ENCODE data around the gene VCL.

The VCL gene

DNA sequence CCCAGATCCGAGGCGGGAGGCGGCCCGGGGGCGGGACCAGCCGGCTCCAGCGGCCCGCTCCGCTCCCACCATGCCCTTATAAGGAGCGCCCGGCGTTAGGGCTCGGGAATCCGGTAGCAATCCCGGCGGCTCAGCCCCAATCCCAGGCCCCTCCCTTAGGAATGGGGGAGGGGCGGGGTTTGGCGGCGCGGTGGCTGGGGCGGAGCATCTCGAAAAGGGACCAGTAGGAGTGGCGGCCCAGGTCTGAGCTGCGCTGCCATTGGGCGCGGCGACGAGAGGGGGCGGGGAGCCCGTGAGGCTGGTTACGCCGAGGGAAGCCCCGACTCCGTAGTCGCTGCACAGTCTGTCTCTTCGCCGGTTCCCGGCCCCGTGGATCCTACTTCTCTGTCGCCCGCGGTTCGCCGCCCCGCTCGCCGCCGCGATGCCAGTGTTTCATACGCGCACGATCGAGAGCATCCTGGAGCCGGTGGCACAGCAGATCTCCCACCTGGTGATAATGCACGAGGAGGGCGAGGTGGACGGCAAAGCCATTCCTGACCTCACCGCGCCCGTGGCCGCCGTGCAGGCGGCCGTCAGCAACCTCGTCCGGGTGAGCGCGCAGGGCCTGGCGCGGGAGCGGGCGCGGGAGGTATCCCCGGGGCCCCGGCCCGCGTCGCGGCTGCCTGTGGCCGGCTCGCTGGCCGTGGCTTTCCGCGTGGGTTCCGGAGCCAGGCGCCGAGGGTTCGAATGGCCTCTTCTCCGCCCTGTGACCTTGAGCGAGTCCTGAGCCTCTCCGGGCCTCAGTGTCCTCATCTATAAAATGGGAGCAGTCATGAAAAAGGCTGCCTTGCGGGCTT, at the start of gene VCL:
VCL (plus strand) TSS at position 330 of the 836 bp plus-strand sequence; CDS start at position 422, 92 bp downstream.
- H3K27ac Mint-ChIP-seq, result peak within 1 kb of the TSS; percentile 92 to 99 (median 97)
- H3K27me3 Mint-ChIP-seq (ENCODE audit: low read depth), result no peaks in the 10 kb centered on the region
- TF ChIP-seq, protein P1, sequence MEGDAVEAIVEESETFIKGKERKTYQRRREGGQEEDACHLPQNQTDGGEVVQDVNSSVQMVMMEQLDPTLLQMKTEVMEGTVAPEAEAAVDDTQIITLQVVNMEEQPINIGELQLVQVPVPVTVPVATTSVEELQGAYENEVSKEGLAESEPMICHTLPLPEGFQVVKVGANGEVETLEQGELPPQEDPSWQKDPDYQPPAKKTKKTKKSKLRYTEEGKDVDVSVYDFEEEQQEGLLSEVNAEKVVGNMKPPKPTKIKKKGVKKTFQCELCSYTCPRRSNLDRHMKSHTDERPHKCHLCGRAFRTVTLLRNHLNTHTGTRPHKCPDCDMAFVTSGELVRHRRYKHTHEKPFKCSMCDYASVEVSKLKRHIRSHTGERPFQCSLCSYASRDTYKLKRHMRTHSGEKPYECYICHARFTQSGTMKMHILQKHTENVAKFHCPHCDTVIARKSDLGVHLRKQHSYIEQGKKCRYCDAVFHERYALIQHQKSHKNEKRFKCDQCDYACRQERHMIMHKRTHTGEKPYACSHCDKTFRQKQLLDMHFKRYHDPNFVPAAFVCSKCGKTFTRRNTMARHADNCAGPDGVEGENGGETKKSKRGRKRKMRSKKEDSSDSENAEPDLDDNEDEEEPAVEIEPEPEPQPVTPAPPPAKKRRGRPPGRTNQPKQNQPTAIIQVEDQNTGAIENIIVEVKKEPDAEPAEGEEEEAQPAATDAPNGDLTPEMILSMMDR (IDR thresholded peaks at IDR 0.05; ENCODE audit: unreplicated experiment in 3 of 3), result no peak
- H3K9me3 Mint-ChIP-seq, result no peaks in the 10 kb centered on the region
- H3K4me1 Mint-ChIP-seq, result peaks cover 33% of the 10 kb centered on the region
- peaks cover 10% of the 10 kb centered on the region for H3K36me3 Mint-ChIP-seq (ENCODE audit: low read depth)
- H3K4me3 Mint-ChIP-seq, result peak within 1 kb of the TSS; percentile 98 to 100 (median 99)

DNA sequence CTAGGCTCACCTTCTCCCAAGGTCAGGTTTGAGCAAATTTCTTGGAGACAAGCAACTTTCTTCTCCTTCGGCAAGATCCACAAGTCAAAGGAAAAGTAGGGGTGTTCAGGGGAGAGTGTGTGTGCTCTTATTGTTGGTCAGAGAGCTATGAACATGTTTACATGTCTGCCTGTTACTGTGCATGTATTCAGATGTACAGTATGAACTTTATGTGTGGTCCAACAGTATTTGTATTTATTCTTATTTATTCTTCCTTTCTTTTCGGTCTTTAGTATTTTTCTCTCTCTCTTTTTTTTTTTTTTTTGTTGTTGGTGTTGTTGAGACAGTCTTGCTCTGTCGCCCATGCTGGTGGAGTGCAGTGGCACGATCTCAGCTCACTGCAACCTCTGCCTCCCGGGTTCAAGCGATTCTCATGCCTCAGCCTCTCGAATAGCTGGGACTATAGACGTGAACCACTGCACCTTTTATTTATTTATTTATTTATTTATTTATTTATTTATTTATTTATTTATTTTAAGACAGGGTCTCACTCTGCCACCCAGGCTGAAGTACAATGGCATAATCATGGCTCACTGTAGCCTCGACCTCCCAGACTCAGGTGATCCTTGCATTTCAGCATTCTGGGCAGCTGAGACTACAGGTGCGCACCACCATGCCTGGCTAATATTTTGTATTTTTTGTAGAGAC, 48.8 kb upstream of the VCL start:
- H3K27me3 Mint-ChIP-seq (ENCODE audit: low read depth), result peaks cover 5% of the 10 kb centered on the region
- H3K27ac Mint-ChIP-seq, result no peak overlapping the region
- no peak overlapping the region for H3K4me3 Mint-ChIP-seq
- peaks cover 13% of the 10 kb centered on the region for H3K4me1 Mint-ChIP-seq
- TF ChIP-seq, protein P1 (IDR thresholded peaks at IDR 0.05; ENCODE audit: unreplicated experiment in 3 of 3), result no peak
- H3K36me3 Mint-ChIP-seq (ENCODE audit: low read depth), result no peaks in the 10 kb centered on the region
- H3K9me3 Mint-ChIP-seq, result no peaks in the 10 kb centered on the region

DNA sequence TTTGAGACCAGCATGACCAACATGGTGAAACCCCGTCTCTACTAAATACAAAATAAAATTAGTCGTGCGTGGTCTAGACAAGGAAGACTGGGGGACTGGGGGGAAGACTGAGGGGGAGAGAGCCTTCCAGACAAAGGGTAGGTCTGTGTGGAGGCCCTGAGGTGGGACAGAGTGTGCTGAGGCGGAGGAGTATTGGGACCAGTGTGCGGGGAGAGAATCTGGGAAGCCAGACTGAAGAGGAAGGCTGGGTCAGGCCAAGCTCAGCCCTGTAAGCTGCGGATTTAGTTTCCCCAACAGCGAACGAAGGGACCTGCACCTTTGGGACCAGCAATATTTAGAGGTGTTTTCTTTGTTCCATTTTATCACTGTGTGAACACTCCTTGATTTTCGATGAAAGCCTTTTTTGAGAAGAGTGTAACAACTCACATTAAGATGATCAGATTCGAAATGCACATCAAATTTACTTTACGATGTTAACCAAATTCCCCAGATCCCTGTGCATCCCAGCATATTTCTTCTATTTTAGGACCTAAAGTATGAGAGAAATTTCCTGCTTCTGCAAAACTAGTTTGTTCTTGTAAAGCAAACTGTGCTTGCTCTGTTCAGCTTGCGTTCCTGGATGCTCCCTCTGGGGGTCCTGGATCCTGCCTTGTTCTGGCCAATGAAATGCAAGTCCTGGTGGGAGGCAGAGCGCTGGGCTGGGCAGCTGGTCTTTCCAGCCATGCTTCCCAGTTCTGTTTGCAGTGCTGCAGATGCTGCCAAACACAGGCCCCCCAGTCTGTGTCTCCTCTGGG, 47.6 kb upstream of the VCL start:
- peak overlapping the region; percentile 83 to 88 (median 84) for H3K27ac Mint-ChIP-seq
- peaks cover 13% of the 10 kb centered on the region for H3K4me1 Mint-ChIP-seq
- no peak overlapping the region for H3K4me3 Mint-ChIP-seq
- H3K9me3 Mint-ChIP-seq, result no peaks in the 10 kb centered on the region
- TF ChIP-seq, protein P1 (IDR thresholded peaks at IDR 0.05; ENCODE audit: unreplicated experiment in 3 of 3), result peak in 1 of 3 experiments; percentile 8
- no peaks in the 10 kb centered on the region for H3K36me3 Mint-ChIP-seq (ENCODE audit: low read depth)
- H3K27me3 Mint-ChIP-seq (ENCODE audit: low read depth), result peaks cover 5% of the 10 kb centered on the region

DNA sequence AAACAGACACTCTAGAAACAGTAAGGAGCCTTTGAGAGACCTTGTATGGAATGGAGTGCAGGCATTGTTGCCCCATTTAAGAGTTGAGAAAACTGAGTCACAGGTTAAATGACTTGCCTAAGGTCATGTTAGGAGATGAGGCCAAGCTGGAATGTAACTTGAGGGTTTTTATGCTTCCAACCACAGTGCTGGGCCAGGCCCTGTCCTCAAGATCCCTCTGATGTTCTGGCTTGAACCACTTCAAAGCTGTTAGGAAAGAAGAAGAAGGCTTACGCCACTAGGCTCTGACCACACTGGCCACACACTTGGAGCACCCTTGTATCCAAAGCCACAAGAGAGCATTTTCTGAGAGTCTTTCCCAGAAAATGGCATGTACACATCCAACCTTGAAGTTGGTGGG, 44.3 kb upstream of the VCL start:
- no peak overlapping the region for H3K4me3 Mint-ChIP-seq
- no peaks in the 10 kb centered on the region for H3K27me3 Mint-ChIP-seq (ENCODE audit: low read depth)
- TF ChIP-seq, protein P1 (IDR thresholded peaks at IDR 0.05; ENCODE audit: unreplicated experiment in 3 of 3), result no peak
- H3K27ac Mint-ChIP-seq, result no peak overlapping the region
- H3K9me3 Mint-ChIP-seq, result no peaks in the 10 kb centered on the region
- no peaks in the 10 kb centered on the region for H3K36me3 Mint-ChIP-seq (ENCODE audit: low read depth)
- H3K4me1 Mint-ChIP-seq, result peaks cover 25% of the 10 kb centered on the region

DNA sequence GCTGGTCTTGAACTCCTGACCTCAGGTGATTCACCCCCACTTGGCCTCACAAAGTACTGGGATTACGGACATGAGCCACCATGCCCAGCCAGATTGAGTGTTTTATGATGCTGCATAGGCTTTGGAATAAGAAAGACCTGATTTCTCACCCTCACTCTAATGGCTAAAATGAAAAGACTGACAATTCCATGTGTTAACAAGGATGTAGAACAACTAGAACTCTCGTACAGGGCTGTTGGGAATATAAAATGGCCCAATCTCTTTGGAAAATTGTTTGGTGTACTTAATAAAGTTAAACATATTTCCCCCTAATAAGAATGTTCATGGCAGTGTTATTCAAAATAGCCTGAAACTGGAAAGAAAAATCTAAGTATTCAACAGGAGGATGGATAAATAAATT, 43.2 kb upstream of the VCL start:
- Mint-ChIP-seq H3K27me3 (ENCODE audit: low read depth) (peaks cover 5% of the 10 kb centered on the region), H3K9me3 (no peaks in the 10 kb centered on the region), H3K4me1 (peaks cover 25% of the 10 kb centered on the region), H3K27ac (no peak overlapping the region), H3K4me3 (no peak overlapping the region), H3K36me3 (ENCODE audit: low read depth) (no peaks in the 10 kb centered on the region)
- TF ChIP-seq, protein P1 (IDR thresholded peaks at IDR 0.05; ENCODE audit: unreplicated experiment in 3 of 3), result no peak
